Activated CD8-positive, alpha-beta T cell treated with anti-CD3 and anti-CD28 coated beads, Interleukin-2, amount 10 ng/mL, durations not matched to agents 7 days and 5 days (primary cell): ENCODE data around the gene MAPK6. TPM values are rescaled to one million over a fixed set of nuclear protein-coding genes. Genes with fewer than 3 reads are reported as not detected.

Experiments used
- ATAC-seq: fragments of 150-1000 bp; cut with Tn5 transposase; one replicate; pipeline ENCODE4 v1.10.0; 2021; ENCODE audit warnings: moderate library complexity
- CTCF ChIA-PET: fragments of 350-600 bp; sonication (Branson Sonifier 250); formaldehyde crosslinking; loops from one replicate; lab custom pipeline; 2021; ENCODE audit warnings: antibody characterized with exemption; lab: Charles Lee
- POLR2A ChIA-PET: fragments of 350-600 bp; sonication (Branson Sonifier 250); formaldehyde crosslinking; loops from one replicate; lab custom pipeline; 2021; ENCODE audit warnings: antibody characterized with exemption; lab: Charles Lee
- DNase-seq: peaks from one replicate; pipeline ENCODE4 v3.0.0-alpha.2; 2020
- H3K27ac Mint-ChIP-seq: one replicate; pipeline ENCODE4 v1.8.0; 2021; ENCODE audit warnings: mild to moderate bottlenecking, mixed read lengths
- H3K27me3 Mint-ChIP-seq: one replicate; pipeline ENCODE4 v1.8.0; 2021; ENCODE audit warnings: low read depth, mixed read lengths
- H3K36me3 Mint-ChIP-seq: one replicate; pipeline ENCODE4 v1.8.0; 2021; ENCODE audit warnings: low read depth, mixed read lengths
- H3K4me1 Mint-ChIP-seq: one replicate; pipeline ENCODE4 v1.8.0; 2021; ENCODE audit warnings: low read depth, mixed read lengths
- H3K4me3 Mint-ChIP-seq: one replicate; pipeline ENCODE4 v1.8.0; 2021; ENCODE audit warnings: mild to moderate bottlenecking, mixed read lengths
- H3K9me3 Mint-ChIP-seq: one replicate; pipeline ENCODE4 v1.8.0; 2022; ENCODE audit warnings: mixed read lengths; ENCODE audit not compliant: insufficient read depth
- total RNA-seq, 2 experiments: library from RNA; stranded (reverse); gene quantifications; one replicate each; pipeline ENCODE4 v1.2.3, GENCODE V29; 2021

The MAPK6 gene
- total RNA-seq, 2 experiments from 2014 or later: 26.5 to 31.8 TPM

GRCh38 chr15:52068004-52068615 is 49.1 kb downstream of the MAPK6 start:
- Mint-ChIP-seq H3K4me1 (peaks cover 14% of the 10 kb centered on the region), H3K27me3 (peaks cover 3% of the 10 kb centered on the region), H3K9me3 (no peaks in the 10 kb centered on the region), H3K27ac (no peak overlapping the region), H3K36me3 (peaks cover 23% of the 10 kb centered on the region), H3K4me3 (no peak overlapping the region)
- DNase-seq (no peak), ATAC-seq (no peak)
- ChIA-PET POLR2A (interaction anchor here (0.6 kb wide), 1 partner anchor 16 kb away, joined by 3 read pairs; no protein-coding TSS in a partner anchor), CTCF (interaction anchor here (1.5 to 4.8 kb wide), 3 partner anchors 11 to 141 kb away, joined by 6 to 58 read pairs (median 7); no protein-coding TSS in a partner anchor)

DNA sequence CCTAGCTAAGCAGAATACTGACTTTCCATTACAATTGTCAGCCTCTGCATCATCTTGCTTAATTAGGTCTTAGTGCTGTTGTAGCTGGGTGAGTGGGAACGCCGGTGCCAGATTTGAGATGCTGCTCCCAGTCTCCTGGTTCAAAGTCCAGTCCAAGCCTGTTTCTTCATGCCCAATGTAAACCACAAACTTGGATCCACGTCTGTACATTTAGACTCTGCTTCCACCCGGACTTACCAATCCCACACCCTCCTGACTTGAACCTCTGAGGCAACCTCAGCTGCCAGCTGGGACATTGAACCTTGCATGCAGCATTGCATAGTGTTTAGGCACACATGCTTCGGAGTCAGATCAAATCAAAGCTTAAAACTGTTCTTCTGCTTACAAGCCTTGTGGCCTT is 50.5 kb downstream of the MAPK6 start:
- DNase-seq: peak; percentile 16

GRCh38 chr15:52071570-52071969 is 52.6 kb downstream of the MAPK6 start:
- ATAC-seq (no peak), DNase-seq (no peak)
- peaks cover 3% of the 10 kb centered on the region for H3K27me3 Mint-ChIP-seq
- ChIA-PET CTCF (interaction anchor here (1.1 to 1.4 kb wide), 3 partner anchors 8 to 137 kb away, joined by 3 to 4 read pairs (median 3); no protein-coding TSS in a partner anchor), POLR2A (interaction anchor here (0.9 kb wide), 1 partner anchor 90 kb away, joined by 4 read pairs; no protein-coding TSS in a partner anchor)
- H3K36me3 Mint-ChIP-seq: peaks cover 2% of the 10 kb centered on the region
- H3K4me1 Mint-ChIP-seq: peaks cover 12% of the 10 kb centered on the region
- H3K9me3 Mint-ChIP-seq: no peaks in the 10 kb centered on the region
- no peak overlapping the region for H3K27ac Mint-ChIP-seq
- H3K4me3 Mint-ChIP-seq: no peak overlapping the region

More for the DNA sequence above, 50.5 kb downstream of the MAPK6 start:
- no peak for ATAC-seq
- no peak overlapping the region for H3K4me3 Mint-ChIP-seq
- peaks cover 10% of the 10 kb centered on the region for H3K36me3 Mint-ChIP-seq
- peaks cover 3% of the 10 kb centered on the region for H3K27me3 Mint-ChIP-seq
- CTCF ChIA-PET: interaction anchor here (1.0 to 4.8 kb wide), 6 partner anchors 10 to 89 kb away, joined by 4 to 58 read pairs (median 5); no protein-coding TSS in a partner anchor
- H3K27ac Mint-ChIP-seq: no peak overlapping the region
- H3K9me3 Mint-ChIP-seq: no peaks in the 10 kb centered on the region
- peaks cover 14% of the 10 kb centered on the region for H3K4me1 Mint-ChIP-seq
- POLR2A ChIA-PET: interaction anchor here (1.0 kb wide), 1 partner anchor 11 kb away, joined by 4 read pairs; no protein-coding TSS in a partner anchor

DNA sequence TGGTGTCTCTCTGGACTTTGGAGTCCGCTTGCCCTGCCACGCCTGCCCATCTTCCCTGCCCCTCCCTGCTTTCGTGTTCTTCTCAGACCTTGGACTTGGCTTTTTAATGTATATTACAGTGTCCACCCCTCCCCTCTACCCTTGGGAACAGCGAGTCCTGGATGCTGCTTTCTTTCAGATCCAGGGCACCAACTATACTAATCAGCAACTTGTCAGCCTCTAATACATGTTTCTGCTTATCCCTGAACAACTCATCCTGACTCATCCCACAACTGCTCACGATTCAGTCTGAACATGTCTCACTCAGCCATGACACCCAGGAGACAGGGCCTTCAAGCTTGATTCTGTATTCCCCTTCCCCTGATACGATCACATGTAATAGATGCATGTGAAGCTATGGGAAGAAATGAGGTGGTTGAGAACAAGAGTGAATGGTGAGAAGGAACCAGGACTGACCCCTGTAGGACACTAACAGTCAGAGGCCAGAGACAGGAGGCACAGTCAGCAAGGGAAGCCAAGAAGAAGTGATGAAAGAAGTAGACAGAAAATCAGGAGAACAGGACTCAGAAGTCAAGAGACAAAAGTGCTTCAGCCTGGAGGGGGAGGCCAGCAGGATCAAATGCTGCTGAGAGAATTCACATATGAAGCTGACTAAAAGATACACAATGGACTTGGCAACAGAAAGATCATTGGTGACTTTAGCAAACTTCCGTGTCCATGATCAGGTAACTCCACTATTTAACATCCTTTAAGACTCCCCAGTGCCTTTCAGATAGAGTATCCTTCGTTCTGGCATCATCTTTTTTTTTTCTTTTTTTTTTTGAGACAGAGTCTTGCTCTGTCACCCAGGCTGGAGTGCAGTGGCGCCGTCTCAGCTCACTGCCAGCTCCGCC is 58.1 kb downstream of the MAPK6 start:
- Mint-ChIP-seq H3K4me1 (peaks cover 12% of the 10 kb centered on the region), H3K4me3 (no peak overlapping the region), H3K27ac (no peak overlapping the region), H3K27me3 (no peaks in the 10 kb centered on the region), H3K9me3 (no peaks in the 10 kb centered on the region), H3K36me3 (no peaks in the 10 kb centered on the region)
- ATAC-seq: no peak
- ChIA-PET CTCF (interaction anchor here (0.8 to 5.0 kb wide), 16 partner anchors 9 to 150 kb away, joined by 3 to 58 read pairs (median 6); partner anchors contain the start of gene LEO1), POLR2A (no interaction called here)
- DNase-seq: no peak

DNA sequence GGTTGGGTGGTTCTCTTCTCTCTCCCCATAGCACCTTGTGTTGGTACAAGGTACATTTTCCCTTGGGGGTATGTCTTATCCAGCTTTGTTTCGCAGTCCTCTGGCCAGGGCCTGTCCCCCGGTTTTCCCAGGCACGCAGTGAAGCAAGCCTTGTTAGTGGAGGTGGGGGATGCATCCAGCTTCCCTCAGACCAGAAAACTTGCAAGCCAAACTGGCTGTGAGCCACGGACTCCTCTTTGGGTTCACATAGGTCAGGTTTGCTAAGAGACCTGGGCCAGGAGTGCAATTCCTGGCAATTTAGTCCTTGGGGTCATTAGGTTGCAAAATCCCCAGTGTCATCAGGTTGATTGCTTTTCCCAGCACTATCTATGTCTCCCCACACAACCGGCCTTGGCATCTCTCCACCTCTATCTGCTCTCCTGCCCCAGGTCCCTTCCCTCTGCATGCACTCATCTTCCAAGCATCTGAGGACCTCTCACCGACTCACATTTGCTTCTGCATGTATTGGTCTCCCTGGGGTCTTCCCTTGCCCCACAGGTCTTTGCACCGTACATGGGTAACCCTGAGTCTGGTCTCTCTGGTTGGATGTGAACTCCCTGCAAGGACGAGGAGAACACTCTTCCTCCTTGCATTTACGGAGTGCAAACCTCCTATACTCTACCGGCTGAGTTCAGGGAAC is 59.3 kb downstream of the MAPK6 start:
- ChIA-PET POLR2A (interaction anchor here (1.1 kb wide), 1 partner anchor 107 kb away, joined by 5 read pairs; the partner anchor contains the start of gene LEO1), CTCF (interaction anchor here (0.6 to 5.0 kb wide), 43 partner anchors 10 to 168 kb away, joined by 3 to 58 read pairs (median 4); partner anchors contain the start of gene LEO1)
- Mint-ChIP-seq H3K9me3 (no peaks in the 10 kb centered on the region), H3K4me1 (peaks cover 24% of the 10 kb centered on the region), H3K36me3 (no peaks in the 10 kb centered on the region), H3K27ac (no peak overlapping the region), H3K4me3 (no peak overlapping the region), H3K27me3 (no peaks in the 10 kb centered on the region)
- ATAC-seq: no peak
- no peak for DNase-seq

- Mint-ChIP-seq H3K4me3 (no peak overlapping the region), H3K4me1 (peaks cover 30% of the 10 kb centered on the region), H3K27me3 (no peaks in the 10 kb centered on the region), H3K27ac (no peak overlapping the region), H3K36me3 (no peaks in the 10 kb centered on the region), H3K9me3 (no peaks in the 10 kb centered on the region)
- POLR2A ChIA-PET: interaction anchor here (1.1 kb wide), 1 partner anchor 108 kb away, joined by 5 read pairs; the partner anchor contains the start of gene LEO1
- CTCF ChIA-PET: interaction anchor here (0.6 to 5.0 kb wide), 39 partner anchors 8 to 168 kb away, joined by 3 to 58 read pairs (median 5); partner anchors contain the start of gene LEO1
- ATAC-seq (peak; percentile 75), DNase-seq (peak; percentile 86)
Measured at GRCh38 chr15:52078876-52079700, 60.1 kb downstream of the MAPK6 start.

DNA sequence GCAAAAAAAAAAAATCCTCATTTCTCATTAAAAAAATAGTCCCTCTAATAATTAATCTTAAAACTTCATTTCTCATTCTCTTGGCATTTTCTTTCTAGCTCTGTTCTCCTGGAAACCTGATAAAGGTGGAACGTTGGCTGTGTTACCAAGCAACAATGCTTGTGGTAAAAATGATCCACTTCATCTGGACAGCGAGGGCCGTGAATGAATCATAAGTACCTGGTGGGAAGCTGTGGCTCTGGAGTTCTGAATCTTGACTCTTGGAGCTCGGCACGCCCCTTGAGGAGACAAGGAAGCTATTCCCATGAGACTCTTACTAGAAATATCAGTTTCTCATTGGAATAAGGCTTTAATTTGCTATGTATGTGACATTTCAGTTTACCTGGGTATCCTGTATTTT is 61.0 kb downstream of the MAPK6 start:
- H3K27me3 Mint-ChIP-seq: no peaks in the 10 kb centered on the region
- H3K36me3 Mint-ChIP-seq: no peaks in the 10 kb centered on the region
- no peak overlapping the region for H3K4me3 Mint-ChIP-seq
- H3K9me3 Mint-ChIP-seq: no peaks in the 10 kb centered on the region
- no peak overlapping the region for H3K27ac Mint-ChIP-seq
- DNase-seq (no peak), ATAC-seq (no peak)
- ChIA-PET CTCF (interaction anchor here (1.1 to 5.0 kb wide), 16 partner anchors 9 to 169 kb away, joined by 3 to 58 read pairs (median 8); partner anchors contain the start of gene LEO1), POLR2A (interaction anchor here (0.6 to 1.3 kb wide), 3 partner anchors 10 to 60 kb away, joined by 3 to 6 read pairs (median 3); no protein-coding TSS in a partner anchor)
- peaks cover 30% of the 10 kb centered on the region for H3K4me1 Mint-ChIP-seq

DNA sequence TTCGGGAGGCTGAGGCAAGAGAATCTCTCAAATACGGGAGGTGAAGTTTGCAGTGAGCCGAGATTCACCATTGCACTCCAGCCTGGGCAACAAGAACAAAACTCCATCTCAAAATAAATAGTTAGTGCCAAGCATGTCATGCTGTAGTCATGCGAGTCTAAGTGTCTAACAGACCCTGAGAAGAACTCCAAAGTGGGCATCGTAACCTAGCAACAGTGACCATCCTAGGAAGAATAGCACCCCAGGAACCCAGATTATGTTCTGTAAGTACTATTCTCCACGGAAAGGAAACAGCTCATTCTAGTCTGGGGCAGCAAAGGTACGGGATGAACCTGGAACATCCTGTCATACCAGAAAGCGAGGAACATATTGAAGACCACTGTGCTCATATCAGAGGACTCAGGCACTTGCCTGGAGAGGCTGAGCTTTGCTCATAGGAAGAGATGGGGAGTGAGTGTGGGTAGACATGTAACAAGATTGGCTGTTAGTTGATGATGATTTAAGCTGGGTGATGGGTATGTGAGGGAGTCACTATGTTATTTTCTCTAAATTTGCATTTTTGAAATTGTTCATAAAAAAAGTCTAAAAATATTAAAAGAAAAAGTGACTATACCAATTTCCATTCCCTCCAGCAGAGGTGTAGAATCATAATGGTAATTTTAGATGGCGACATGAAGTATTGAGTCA is 61.8 kb downstream of the MAPK6 start:
- no peaks in the 10 kb centered on the region for H3K9me3 Mint-ChIP-seq
- ChIA-PET POLR2A (interaction anchor here (0.6 to 1.3 kb wide), 3 partner anchors 10 to 61 kb away, joined by 3 to 6 read pairs (median 3); no protein-coding TSS in a partner anchor), CTCF (interaction anchor here (1.1 to 5.0 kb wide), 9 partner anchors 10 to 144 kb away, joined by 3 to 58 read pairs (median 10); partner anchors contain the start of gene LEO1)
- peaks cover 30% of the 10 kb centered on the region for H3K4me1 Mint-ChIP-seq
- no peaks in the 10 kb centered on the region for H3K36me3 Mint-ChIP-seq
- no peaks in the 10 kb centered on the region for H3K27me3 Mint-ChIP-seq
- no peak for DNase-seq
- H3K4me3 Mint-ChIP-seq: no peak overlapping the region
- ATAC-seq: no peak
- no peak overlapping the region for H3K27ac Mint-ChIP-seq

- ATAC-seq (peak; percentile 70), DNase-seq (peak; percentile 23)
- H3K4me1 Mint-ChIP-seq: peaks cover 30% of the 10 kb centered on the region
- H3K9me3 Mint-ChIP-seq: no peaks in the 10 kb centered on the region
- H3K4me3 Mint-ChIP-seq: peak overlapping the region; percentile 35
- CTCF ChIA-PET: interaction anchor here (0.7 to 3.0 kb wide), 13 partner anchors 8 to 145 kb away, joined by 3 to 15 read pairs (median 4); partner anchors contain the start of gene LEO1
- POLR2A ChIA-PET: interaction anchor here (1.2 to 1.4 kb wide), 2 partner anchors 31 to 62 kb away, joined by 3 to 4 read pairs; no protein-coding TSS in a partner anchor
- no peaks in the 10 kb centered on the region for H3K36me3 Mint-ChIP-seq
- no peaks in the 10 kb centered on the region for H3K27me3 Mint-ChIP-seq
- H3K27ac Mint-ChIP-seq: peak overlapping the region; percentile 73
Measured at GRCh38 chr15:52082197-52083036, 63.4 kb downstream of the MAPK6 start.
